NT2/D1 (cell line): ENCODE measurements around the gene ZNF611.

Source experiments
- SUZ12 ChIP-seq: IDR thresholded peaks from 2 replicates; pipeline ENCODE4 v1.6.1; 2011; ENCODE audit not compliant: insufficient read length, insufficient read depth; ENCODE audit errors: extremely low read depth
- YY1 ChIP-seq: IDR thresholded peaks from 2 replicates; pipeline ENCODE4 v1.6.1; 2011; ENCODE audit not compliant: insufficient read length, insufficient read depth
- ZNF274 ChIP-seq: IDR thresholded peaks from 2 replicates; pipeline ENCODE4 v1.6.1; 2011; ENCODE audit warnings: mild to moderate bottlenecking, low read depth, low read length

- TF ChIP-seq SUZ12, result no peak
- no peak for TF ChIP-seq YY1
- no peak for TF ChIP-seq ZNF274
Measured at GRCh38 chr19:52700673-52701072, 34.2 kb downstream of the ZNF611 start.
